NCI-H2196 treated with DMSO at 0.1 percent for 48 hours (cell line): ENCODE data around the gene IKZF5.

ENCODE experiments used
- DNase-seq: peaks from one replicate; lab custom pipeline; 2025; ENCODE audit not compliant: unreplicated experiment; lab: John Stamatoyannopoulos, UW

IKZF5 gene

GRCh38 chr10:123016228-123016627, 7.6 kb upstream of the IKZF5 start:
- DNase-seq: no peak

GRCh38 chr10:123014772-123015171, 6.2 kb upstream of the IKZF5 start:
- DNase-seq: no peak

- DNase-seq: no peak
Measured at GRCh38 chr10:123013456-123014419, 5.1 kb upstream of the IKZF5 start.

GRCh38 chr10:123011987-123012386, 3.4 kb upstream of the IKZF5 start:
- DNase-seq: no peak

GRCh38 chr10:123009105-123009820, 668 bp upstream of the IKZF5 start:
- no peak for DNase-seq

- no peak for DNase-seq
Measured at GRCh38 chr10:123007558-123008354, 839 bp downstream of the IKZF5 start.

- DNase-seq: no peak
Measured at GRCh38 chr10:123004298-123004697, 4.3 kb downstream of the IKZF5 start.

- no peak for DNase-seq
Measured at GRCh38 chr10:123001370-123001769, 7.2 kb downstream of the IKZF5 start.

GRCh38 chr10:123000155-123000554, 8.4 kb downstream of the IKZF5 start:
- no peak for DNase-seq

GRCh38 chr10:122999347-122999746, 9.2 kb downstream of the IKZF5 start:
- DNase-seq: no peak

- DNase-seq: no peak
Measured at GRCh38 chr10:122998934-122999333, 9.7 kb downstream of the IKZF5 start.

GRCh38 chr10:122998360-122998917, 10.2 kb downstream of the IKZF5 start:
- DNase-seq: no peak

GRCh38 chr10:122997864-122998263, 10.7 kb downstream of the IKZF5 start:
- no peak for DNase-seq

- no peak for DNase-seq
Measured at GRCh38 chr10:122995936-122996335, 12.7 kb downstream of the IKZF5 start.

GRCh38 chr10:122993797-122994336, 14.7 kb downstream of the IKZF5 start:
- DNase-seq: no peak

GRCh38 chr10:122992031-122992585, 16.5 kb downstream of the IKZF5 start:
- DNase-seq: no peak

- no peak for DNase-seq
Measured at GRCh38 chr10:122990278-122990677, 18.3 kb downstream of the IKZF5 start.

GRCh38 chr10:122988501-122988900, 20.1 kb downstream of the IKZF5 start:
- DNase-seq: no peak

- no peak for DNase-seq
Measured at GRCh38 chr10:122986335-122986734, 22.3 kb downstream of the IKZF5 start.

GRCh38 chr10:122984708-122985107, 23.9 kb downstream of the IKZF5 start:
- no peak for DNase-seq
